HEK293T (cell line): ENCODE results near the gene SDHC.

Experiments
- ELF4 ChIP-seq: fragments of 450-650 bp; IDR thresholded peaks from 2 replicates; pipeline ENCODE4 v1.6.1; 2017; ENCODE audit warnings: antibody characterized with exemption
- FOXM1 ChIP-seq: fragments of 450-650 bp; IDR thresholded peaks from 2 replicates; pipeline ENCODE4 v1.6.1; 2017; ENCODE audit warnings: mild to moderate bottlenecking, borderline replicate concordance
- HDGF ChIP-seq: fragments of 450-650 bp; IDR thresholded peaks from 2 replicates; pipeline ENCODE4 v1.6.1; 2017; ENCODE audit warnings: antibody characterized with exemption, borderline replicate concordance
- L3MBTL2 ChIP-seq: fragments of 450-650 bp; conservative IDR thresholded peaks from 2 replicates; pipeline ENCODE4 v1.6.1; 2016; ENCODE audit warnings: mild to moderate bottlenecking
- LEF1 ChIP-seq: fragments of 450-650 bp; IDR thresholded peaks from 2 replicates; pipeline ENCODE4 v1.6.1; 2017; ENCODE audit warnings: mild to moderate bottlenecking, borderline replicate concordance
- PKNOX1 ChIP-seq: fragments of 450-650 bp; IDR thresholded peaks from 2 replicates; pipeline ENCODE4 v1.6.1; 2016
- SP1 ChIP-seq: fragments of 450-650 bp; IDR thresholded peaks from 2 replicates; pipeline ENCODE4 v1.6.1; 2017
- SUZ12 ChIP-seq: fragments of 450-650 bp; IDR thresholded peaks from 2 replicates; pipeline ENCODE4 v1.6.1; 2016; ENCODE audit warnings: mild to moderate bottlenecking
- ZNF384 ChIP-seq: fragments of 450-650 bp; IDR thresholded peaks from 2 replicates; pipeline ENCODE4 v1.6.1; 2016

DNA sequence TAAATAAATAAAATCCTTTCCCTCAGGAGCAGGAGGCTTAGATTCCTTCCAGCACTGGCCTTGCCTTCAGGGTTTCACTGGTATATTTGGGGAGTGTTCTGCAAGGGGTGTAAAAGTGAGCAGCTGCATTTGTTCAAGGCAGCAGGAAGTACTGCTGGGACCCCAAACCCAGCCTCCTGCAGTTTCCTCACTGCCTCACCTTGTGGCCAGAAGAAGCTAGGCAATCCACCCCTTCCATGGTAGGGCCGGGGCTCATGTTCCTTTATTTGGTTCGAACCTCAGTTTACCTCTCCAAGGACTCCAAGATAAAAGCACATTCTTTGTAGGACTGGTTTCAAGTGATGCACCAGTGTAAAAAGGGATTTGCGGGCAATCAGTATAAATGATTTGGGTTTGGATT lies 74.5 kb downstream of the SDHC start:
- no peak for TF ChIP-seq SP1
- TF ChIP-seq ZNF384 = no peak
- TF ChIP-seq LEF1 = no peak
- TF ChIP-seq FOXM1 = no peak
- TF ChIP-seq PKNOX1 = no peak
- no peak for TF ChIP-seq L3MBTL2
- TF ChIP-seq SUZ12 = no peak
- no peak for TF ChIP-seq HDGF
- no peak for TF ChIP-seq ELF4
